Measurements from ENCODE around the gene MLLT11.

DNA sequence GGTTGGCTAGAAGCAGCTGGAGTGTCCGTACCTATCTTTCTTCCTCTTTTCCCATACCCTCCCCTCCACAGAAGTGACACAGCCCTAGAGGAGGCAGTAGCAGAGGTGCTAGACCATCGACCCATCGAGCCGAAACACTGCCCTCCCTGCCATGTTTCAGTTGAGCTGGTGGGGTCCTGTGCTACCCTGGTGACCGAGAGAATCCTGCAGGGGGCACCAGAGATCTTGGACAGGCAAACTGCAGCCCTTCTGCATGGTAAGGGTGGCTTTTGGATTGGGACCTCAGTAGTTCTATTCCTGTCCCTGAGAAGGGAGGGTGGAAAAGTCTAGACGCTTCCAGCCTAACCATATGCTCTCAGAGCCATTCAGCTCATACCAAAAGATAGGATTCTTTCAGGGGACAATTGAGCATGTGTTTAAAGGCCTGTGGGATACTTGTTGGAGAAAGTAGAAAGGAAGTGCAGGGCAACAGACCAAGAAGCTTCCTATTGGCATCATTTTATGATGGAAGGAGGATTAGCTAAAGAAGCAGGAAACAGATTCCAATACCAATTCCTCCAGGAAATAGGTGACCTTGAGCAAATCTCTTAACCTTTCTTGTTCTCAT, 35.6 kb upstream of the MLLT11 start:
- TF ChIP-seq POLR2A (IDR thresholded peaks at IDR 0.05; ENCODE audit: low read length) (no peak), GATA1 (IDR thresholded peaks at IDR 0.05; ENCODE audit: low read depth, low read length) (no peak)
